Ecto neural progenitor cell (in vitro differentiated cells): ENCODE results near the gene SLC15A3.
"Not testable (repeated sequence)": the region's sequence is repeated elsewhere in the genome, so short reads cannot be mapped to it uniquely, and the experiment has no call there.

Experiments
- DNase-seq: peaks from one replicate; pipeline ENCODE4 v3.0.0-alpha.2; 2018; ENCODE audit warnings: low spot score

Gene SLC15A3

GRCh38 chr11:60974726-60975125 is 22.8 kb upstream of the SLC15A3 start:
- no peak for DNase-seq

DNA sequence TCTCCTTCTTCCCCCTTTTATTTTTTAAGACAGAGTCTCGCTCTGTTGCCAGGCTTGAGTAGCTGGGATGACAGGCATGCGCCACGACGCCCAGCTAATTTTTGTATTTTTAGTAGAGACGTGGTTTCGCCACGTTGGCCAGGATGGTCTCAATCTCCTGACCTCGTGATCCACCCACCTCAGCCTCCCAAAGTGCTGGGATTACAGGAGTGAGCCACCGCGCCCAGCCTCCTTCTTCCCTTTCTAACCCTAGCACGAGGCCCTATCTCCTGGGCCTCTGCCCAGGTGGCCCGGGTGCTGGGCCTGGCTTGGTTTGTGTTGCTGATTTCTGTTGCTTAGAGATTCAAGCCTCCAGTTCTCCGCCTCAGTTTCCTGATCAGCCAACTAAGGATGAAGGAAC is 22.3 kb upstream of the SLC15A3 start:
- DNase-seq = not testable (repeated sequence)

GRCh38 chr11:60973699-60974098 is 21.7 kb upstream of the SLC15A3 start:
- no peak for DNase-seq

DNA sequence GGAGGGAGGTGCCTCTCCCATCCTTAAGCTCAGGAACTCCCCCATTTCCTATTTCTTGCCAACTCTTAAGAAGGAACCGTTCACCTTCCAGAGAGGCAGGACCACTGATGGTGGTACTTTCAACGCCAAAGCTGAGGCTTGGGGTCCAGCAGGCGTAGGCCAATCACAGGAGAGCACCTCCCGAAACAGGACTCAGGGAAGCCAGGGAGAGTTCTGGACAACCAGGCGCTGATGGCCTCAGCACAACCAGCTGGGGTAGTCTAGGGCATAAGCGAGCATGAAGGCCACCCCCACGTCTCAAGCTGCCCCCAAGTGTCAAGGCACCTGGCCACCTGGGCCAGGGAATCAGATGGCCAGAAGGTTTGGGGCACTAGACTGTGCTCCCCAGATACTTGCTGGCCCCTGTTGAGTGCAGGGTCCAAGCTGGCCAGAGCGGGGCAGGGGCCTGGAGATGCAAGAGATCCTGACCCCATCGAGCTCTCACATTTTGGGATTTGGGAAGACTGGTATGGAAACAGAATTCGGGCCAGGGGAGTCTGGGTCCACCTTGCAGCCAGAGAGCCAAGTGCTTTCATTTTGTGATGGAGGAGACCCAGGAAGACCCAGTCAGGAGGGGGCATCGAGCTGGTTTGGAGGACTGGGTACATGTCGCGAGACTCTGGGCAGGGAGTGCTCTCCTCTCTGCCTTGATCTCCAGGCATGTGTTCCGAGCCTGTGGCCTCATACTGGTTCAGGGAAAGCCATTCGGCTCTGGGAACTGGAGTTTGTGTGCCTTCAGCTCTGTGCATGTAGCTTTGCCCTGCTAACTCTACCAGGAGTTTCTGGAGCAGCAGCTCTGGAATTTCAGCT is 20.4 kb upstream of the SLC15A3 start:
- no peak for DNase-seq

DNA sequence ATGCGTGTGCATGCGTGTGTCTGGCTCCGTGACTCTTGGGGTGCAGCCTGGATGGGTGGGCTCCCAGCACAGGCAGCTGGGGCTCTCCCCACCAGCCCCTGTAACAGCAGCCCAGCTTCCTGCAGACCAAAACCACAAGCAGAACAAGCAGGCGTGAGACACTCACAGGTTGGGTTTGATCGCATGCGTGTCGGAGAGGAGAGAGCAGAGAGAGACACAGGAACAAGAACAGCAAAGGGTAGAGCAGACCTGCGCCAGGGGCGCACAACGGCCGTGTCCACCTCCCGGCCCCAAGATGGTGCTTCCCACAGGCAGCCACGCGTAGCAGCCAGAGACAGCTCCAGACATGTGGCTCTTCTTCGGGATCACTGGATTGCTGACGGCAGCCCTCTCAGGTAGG is 19.5 kb upstream of the SLC15A3 start, which contains the start of gene CD6:
CD6 (plus strand) TSS at position 161 of the 400 bp plus-strand sequence; CDS start at position 347, 186 bp downstream.
- DNase-seq = no peak

DNA sequence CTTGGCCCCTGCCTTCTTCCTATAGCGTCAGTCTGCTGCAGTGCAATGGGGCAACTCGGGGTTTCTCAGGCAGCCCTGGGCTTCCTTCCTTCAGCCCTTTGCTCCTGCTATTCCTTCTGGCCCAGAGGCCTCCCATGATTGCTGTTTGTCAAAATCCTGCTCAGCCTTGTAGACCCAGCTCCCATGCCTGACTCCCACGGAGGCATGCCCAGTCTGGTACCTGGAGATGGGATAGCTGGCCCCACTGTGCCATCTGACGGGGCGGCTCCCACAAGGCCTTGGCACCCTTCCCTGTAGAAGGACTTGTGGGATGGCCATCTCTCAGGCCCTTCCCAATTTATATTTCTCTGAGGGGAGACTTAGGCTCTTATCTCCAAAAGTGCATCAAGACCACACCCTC is 18.9 kb upstream of the SLC15A3 start:
- DNase-seq = no peak

- peak; percentile 69 for DNase-seq
Measured at GRCh38 chr11:60970369-60970774, 18.4 kb upstream of the SLC15A3 start.

- no peak for DNase-seq
Measured at GRCh38 chr11:60968223-60968622, 16.2 kb upstream of the SLC15A3 start.

GRCh38 chr11:60966890-60967289 is 14.9 kb upstream of the SLC15A3 start:
- DNase-seq = no peak

DNA sequence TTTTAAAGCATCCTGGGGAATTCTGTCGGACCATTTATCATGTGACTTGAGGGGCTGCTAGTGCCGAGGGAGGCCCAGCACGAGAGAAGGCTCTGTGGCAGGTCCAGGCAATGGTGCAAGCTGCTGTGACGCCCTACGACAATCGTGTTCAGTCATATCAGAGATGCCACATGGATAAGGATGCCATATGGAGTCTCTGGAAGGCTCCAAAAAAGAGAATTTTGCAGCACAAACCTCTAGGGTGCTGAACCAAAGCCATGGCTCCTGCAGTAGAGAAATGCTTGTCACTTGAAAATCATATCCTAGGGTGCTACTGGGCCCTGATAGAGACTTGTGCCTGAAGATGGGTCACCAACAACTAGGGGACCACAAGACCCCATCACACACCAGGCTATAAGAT is 12.8 kb upstream of the SLC15A3 start:
- no peak for DNase-seq

GRCh38 chr11:60960405-60960804 is 8.4 kb upstream of the SLC15A3 start:
- no peak for DNase-seq

DNA sequence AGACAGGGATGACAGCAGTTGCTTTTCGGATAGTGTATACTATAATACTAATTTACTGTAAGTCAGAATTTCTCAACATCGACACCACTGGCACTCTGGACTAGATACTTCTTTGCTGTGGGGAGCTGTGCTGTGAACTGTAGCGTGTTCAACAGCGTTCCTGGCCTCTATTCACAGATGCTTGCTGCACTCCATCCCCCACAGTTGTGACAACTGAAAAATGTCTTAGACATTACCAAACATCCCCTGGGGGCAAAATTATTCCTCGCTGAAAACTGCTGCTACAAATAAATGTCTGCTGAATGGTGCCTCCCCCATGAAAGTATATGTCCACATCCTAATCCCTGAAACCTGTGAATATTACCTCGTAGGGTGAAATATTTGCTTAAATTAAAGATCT is 7.5 kb upstream of the SLC15A3 start:
- no peak for DNase-seq

DNA sequence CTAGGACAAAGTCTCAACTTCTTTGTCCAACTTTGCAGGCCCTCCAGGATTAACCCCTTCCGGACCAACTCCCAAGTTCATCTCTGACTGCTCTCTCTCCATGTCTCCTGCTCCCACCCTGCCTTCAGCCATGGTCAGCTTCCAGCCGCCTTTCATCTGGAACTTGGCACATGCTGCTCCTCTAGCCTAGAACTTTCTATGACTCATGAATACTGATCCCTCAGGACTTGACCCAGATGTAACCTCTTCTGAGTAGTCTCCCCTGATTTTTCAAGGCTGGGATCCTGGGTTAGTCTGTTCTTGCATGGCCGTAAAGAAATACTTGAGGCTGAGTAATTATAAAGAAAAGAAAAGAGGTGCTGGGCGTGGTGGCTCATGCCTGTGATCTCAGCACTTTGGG is 5.2 kb upstream of the SLC15A3 start:
- DNase-seq = no peak

DNA sequence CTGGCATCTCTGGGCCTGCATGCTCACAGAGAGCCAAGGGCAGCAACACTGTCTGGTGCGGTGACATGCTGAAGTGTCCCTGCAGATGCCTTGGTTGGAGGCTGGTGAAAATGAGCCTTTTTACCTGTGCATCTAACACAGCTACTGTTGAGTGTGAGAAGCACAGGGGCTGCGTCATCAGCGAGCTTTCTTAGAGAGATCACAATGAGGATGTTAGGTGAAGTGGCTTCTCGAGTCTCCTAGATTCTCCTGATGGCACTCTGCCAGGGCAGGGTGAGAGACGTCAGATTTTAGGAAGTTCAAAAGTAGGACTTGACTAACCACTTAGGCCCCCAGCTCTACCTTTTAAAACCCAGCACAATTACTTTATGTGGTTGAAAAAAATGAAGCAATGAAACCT is 3.6 kb upstream of the SLC15A3 start:
- DNase-seq = no peak

GRCh38 chr11:60954421-60954820 is 2.4 kb upstream of the SLC15A3 start:
- DNase-seq = no peak

DNA sequence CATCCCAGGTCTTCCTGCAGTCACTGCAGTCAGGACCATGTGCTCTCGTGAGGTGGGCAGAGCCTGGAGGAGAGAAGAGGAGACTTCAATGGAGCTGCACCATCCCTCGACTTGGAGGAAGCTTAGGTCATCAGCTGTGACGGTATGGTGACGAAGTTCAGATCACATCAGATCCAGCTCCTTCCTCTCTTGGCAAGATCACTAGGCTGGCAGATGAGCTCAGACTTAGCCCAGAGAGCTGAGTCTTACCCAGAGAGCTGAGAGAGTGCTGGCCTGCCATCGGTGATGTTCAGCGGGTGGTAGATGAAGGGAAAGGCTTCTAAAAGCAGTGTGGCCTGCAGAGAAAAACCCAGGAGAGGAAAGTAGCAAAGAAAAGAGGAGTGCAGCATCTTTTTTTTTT is 1.8 kb upstream of the SLC15A3 start:
- DNase-seq = no peak

DNA sequence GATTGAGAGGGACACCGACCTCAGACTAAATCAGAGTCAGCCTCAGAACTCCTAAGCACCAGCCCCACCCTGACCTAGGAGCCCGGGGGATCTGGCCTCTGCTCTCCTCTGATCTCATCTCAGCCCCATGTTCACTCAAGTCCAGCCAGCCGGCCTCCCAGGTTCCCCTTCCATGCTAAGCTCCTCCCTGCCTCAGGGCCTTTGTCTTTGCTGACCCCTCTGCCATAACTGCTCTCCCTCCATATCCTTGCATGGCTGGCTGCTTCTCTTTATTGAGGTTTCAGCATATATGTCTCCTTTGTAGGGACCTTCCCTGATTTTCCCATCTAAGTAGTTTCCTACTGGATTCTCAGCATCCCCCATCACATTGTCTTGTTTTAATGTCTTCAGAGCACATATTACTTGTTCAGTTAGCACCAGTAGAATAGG is 780 bp upstream of the SLC15A3 start:
- DNase-seq = no peak

DNA sequence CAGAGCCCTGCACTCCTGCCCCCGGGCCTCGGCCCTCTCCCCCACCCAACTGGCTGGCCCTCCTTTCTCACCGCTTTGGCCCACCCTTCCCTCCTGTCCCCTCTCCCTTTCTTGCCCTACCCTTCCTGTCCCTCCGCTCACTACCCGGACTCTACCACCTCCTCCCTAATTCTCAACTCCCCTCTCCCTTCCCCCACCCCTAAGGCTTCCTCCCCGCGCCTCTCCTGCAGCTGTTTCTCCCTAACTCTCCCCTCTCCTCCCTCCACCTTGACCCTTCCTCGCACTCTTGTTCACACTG is 421 bp downstream of the SLC15A3 start:
- DNase-seq = no peak

DNA sequence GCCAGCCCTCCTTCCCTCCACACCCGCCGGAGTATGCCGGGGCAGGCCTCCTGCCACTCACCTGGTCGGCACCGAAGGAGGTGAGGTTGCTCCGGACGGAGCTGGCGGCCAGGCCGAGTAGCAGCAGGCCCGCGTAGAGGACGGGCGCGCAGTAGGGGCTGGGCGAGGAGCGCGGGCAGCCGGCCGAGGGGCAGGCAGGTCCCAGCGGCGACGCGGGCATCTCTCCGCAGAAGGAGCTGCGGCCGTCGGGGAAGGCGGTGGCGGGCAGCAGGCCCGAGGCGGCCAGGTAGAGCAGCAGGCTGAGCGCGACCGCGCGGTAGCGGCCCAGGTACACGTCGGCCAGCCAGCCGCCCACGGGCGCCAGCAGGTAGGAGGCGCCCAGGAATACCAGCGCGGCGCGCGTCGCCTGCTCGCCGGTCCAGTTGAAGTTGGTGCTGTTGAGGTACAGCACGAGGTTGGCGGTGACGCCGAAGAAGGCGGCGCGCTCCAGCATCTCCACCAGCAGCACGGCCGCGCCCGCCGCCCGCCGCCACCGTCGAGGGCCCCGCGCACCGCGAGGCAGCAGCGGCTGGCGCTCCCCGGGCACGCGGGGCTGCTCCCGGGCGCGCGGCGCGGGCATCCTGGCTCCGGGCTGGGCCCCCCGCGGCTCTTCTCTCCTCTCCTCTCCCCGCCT is 907 bp downstream of the SLC15A3 start:
- DNase-seq = peak; percentile 65

DNA sequence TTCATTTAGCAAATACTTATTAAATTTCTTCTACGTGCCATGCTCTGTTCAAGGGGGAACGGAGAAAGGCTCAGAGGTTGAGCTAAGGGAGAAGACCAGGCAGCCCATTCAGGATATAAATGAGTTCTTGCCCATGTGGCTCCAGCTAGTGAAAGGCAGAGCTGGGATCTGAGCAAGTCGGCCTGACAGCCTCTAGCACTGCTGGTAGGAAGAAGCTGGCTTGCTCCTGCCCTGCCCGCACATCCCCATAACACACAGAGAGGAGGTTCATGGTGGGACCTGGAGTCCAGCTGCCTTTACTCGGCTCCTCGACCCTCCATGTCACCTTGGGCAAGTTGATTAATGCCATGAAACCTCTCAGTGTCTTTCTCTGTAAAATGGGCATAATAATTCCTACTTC is 2.0 kb downstream of the SLC15A3 start:
- DNase-seq = no peak

- DNase-seq = no peak
Measured at GRCh38 chr11:60948250-60948649, 3.7 kb downstream of the SLC15A3 start.

GRCh38 chr11:60947700-60948099 is 4.3 kb downstream of the SLC15A3 start:
- DNase-seq = no peak

DNA sequence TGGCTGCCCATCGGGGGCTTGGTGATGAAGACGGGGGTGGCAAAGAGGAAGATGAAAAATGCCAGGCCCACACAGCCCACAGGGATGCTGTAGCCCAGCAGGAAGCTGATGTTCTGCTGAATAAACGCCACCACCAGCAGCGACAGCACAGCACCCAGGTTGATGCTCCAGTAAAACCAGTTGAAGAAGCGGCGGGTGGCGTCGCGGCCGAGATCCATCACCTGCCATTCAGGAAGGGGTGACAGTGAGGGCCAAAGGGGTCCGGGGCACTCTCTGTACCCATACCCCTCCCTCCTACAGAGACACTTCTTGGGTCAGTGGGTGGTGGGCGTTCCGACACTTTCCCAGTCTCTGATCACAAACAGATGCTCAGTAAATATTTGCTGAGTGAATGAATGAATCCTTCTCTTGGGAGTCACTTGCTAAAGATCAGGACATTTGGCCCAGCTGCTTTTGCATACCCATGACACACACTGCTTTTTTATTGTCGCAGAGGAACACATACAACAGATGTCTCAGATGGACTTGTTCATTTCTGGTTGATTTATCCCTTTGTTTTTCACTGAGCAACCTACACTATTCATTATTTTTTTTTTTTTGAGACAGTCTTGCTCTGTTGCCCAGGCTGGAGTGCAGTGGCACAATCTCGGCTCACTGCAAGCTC is 5.2 kb downstream of the SLC15A3 start:
- no peak for DNase-seq
